Epithelial cell of proximal tubule (primary cell): Measurements from ENCODE around the gene MYADML2. TPM values are rescaled to one million over a fixed set of nuclear protein-coding genes. Genes with fewer than 3 reads are reported as not detected.

Experiments used
- DNase-seq: peaks from one replicate; pipeline ENCODE4 v3.0.0-alpha.2; 2011; ENCODE audit warnings: low read depth
- H3K4me3 ChIP-seq: 2 replicates; pipeline ENCODE4 v1.5.1; 2011; ENCODE audit warnings: low read depth, mild to moderate bottlenecking, low read length
- CTCF ChIP-seq: conservative IDR thresholded peaks from 2 replicates; pipeline ENCODE4 v1.5.1; 2012; ENCODE audit warnings: low read depth, mild to moderate bottlenecking, low read length
- total RNA-seq: library from RNA; depleted of rRNA; stranded (reverse); fragments of >200 nt; gene quantifications from 2 replicates; pipeline ENCODE4 v1.2.3, GENCODE V29; 2015

The MYADML2 gene
- not detected in 2 replicates for total RNA-seq

- no peak for DNase-seq
- TF ChIP-seq CTCF: no peak
- no peak within 1 kb of the TSS for H3K4me3 ChIP-seq
These were observed at the start of gene MYADML2 for GRCh38 chr17:81947189-81947588. Gene MYADML2 (minus strand): TSS chr17:81947233. CDS start chr17:81941741, 5,492 bp downstream.

- no peak for TF ChIP-seq CTCF
- no peak overlapping the region for H3K4me3 ChIP-seq
- no peak for DNase-seq
These were observed 49.3 kb upstream of the MYADML2 start for GRCh38 chr17:81996232-81996756.

GRCh38 chr17:81995463-81996231 is 48.6 kb upstream of the MYADML2 start:
- DNase-seq: no peak
- no peak overlapping the region for H3K4me3 ChIP-seq
- no peak for TF ChIP-seq CTCF

GRCh38 chr17:81994593-81995462 is 47.8 kb upstream of the MYADML2 start:
- TF ChIP-seq CTCF: no peak
- no peak overlapping the region for H3K4me3 ChIP-seq
- DNase-seq: no peak

- H3K4me3 ChIP-seq: no peak overlapping the region
- TF ChIP-seq CTCF: no peak
- DNase-seq: no peak
These were observed 46.9 kb upstream of the MYADML2 start for GRCh38 chr17:81993729-81994592.

GRCh38 chr17:81992306-81993102 is 45.5 kb upstream of the MYADML2 start:
- no peak for TF ChIP-seq CTCF
- H3K4me3 ChIP-seq: no peak overlapping the region
- DNase-seq: no peak
